GM19452 (cell line): Measurements from ENCODE around the gene KCTD5.

Experiments used
- ATAC-seq: cut with Tn5 transposase; IDR thresholded peaks from one replicate; pipeline ENCODE4 v1.9.1; 2021; ENCODE audit not compliant: unreplicated experiment

KCTD5 gene

GRCh38 chr16:2748757-2749455 is 66.6 kb downstream of the KCTD5 start:
- no peak for ATAC-seq

GRCh38 chr16:2749476-2749875 is 67.2 kb downstream of the KCTD5 start:
- ATAC-seq: no peak

GRCh38 chr16:2749936-2750335 is 67.6 kb downstream of the KCTD5 start:
- ATAC-seq: no peak

GRCh38 chr16:2751577-2752034 is 69.3 kb downstream of the KCTD5 start:
- ATAC-seq: peak; percentile 31

- ATAC-seq: peak; percentile 75
Observed at GRCh38 chr16:2752035-2752849, 69.9 kb downstream of the KCTD5 start, which contains the start of gene SRRM2. SRRM2 (plus strand) TSS chr16:2752638; CDS start chr16:2756365, 3,727 bp downstream.

GRCh38 chr16:2752850-2753732 is 70.8 kb downstream of the KCTD5 start:
- peak; percentile 32 for ATAC-seq

GRCh38 chr16:2753733-2754020 is 71.4 kb downstream of the KCTD5 start:
- no peak for ATAC-seq

GRCh38 chr16:2755158-2755557 is 72.8 kb downstream of the KCTD5 start:
- ATAC-seq: no peak

- ATAC-seq: no peak
Observed at GRCh38 chr16:2756288-2757015, 74.1 kb downstream of the KCTD5 start.

GRCh38 chr16:2757344-2757743 is 75.0 kb downstream of the KCTD5 start:
- ATAC-seq: no peak
